GM18511 (cell line): Measurements from ENCODE around the gene TNFRSF18.
"Not testable (repeated sequence)": the region's sequence is repeated elsewhere in the genome, so short reads cannot be mapped to it uniquely, and the experiment has no call there.

Experiments used
- ATAC-seq: cut with Tn5 transposase; IDR thresholded peaks from one replicate; pipeline ENCODE4 v1.9.1; 2021; ENCODE audit warnings: mild to moderate bottlenecking, moderate library complexity; ENCODE audit not compliant: unreplicated experiment

TNFRSF18 gene

GRCh38 chr1:1199141-1199960, 7.0 kb downstream of the TNFRSF18 start:
- no peak for ATAC-seq

- no peak for ATAC-seq
These were observed 7.8 kb downstream of the TNFRSF18 start for GRCh38 chr1:1198423-1199140.

GRCh38 chr1:1197551-1198422, 8.6 kb downstream of the TNFRSF18 start:
- ATAC-seq: no peak

GRCh38 chr1:1197188-1197500, 9.2 kb downstream of the TNFRSF18 start:
- no peak for ATAC-seq

DNA sequence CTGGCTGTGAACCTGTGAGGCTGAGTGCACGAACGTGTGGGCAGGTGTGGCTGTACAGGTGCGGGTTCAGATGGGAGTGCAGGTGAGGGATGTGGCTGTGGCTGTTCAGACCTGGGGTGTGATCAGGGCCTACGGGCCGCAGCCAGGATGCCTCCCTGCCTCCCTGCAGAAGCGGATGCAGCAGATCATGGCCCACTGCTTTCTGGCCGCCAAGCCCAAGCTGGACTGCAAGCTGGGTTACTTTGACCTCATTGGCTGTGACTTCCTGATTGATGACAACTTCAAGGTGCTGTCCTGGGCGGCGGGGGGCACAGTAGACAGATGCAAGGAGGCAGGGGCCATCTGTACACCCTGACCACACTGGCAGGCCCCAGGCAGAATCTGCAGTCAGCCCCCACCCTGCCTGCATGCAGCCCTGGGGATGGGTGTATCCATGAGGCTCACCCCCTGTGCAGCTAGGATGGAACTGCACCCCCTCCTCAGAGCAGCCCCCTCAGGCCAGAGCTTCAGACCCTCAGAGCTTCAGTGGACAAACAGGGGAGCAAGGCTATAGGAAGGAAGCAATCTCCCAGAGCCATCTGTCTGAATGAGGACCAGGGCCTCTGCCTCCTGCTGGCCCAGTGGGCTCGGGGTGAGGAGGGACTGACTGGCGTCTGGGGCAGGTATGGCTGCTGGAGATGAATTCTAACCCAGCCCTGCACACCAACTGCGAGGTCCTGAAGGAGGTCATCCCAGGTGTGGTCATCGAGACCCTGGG, 9.8 kb downstream of the TNFRSF18 start:
- ATAC-seq: no peak

- ATAC-seq: not testable (repeated sequence)
These were observed 10.7 kb downstream of the TNFRSF18 start for GRCh38 chr1:1195726-1196125.

DNA sequence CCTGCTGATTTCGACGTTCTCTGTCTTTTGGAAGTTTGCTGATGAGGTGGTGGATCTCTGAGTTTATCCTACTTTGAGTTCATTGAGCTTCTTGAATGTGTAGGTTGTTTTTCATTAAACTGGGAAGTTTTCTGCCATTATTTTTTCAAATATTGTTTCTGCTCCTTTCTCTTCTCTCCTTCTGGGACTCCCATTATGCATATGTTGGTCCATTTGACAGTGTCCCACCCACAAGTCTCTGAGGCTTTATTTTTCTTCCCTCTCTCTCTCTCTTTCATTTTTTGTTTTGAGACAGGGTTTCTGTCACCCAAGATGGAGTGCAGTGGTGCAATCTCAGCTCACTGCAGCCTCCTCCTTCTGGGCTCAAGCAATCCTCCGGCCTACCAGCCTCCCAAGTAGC, 11.7 kb downstream of the TNFRSF18 start:
- ATAC-seq: no peak

DNA sequence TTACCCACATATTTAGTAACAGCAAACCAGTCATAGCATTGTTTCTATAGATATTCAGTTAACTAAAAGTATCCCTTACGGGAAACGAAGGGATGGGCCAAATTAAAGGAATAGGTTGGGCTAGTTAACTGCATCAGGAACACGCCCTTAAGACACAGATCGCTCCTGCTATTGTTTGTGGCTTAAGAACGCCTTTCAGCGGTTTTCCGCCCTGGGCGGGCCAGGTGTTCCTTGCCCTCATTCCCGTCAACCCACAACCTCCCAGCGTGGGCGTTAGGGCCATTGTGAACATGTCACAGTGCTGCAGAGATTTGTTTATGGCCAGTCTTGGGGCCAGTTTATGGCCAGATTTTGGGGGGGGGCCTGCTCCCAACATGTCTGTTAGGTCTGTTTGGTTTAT, 14.7 kb downstream of the TNFRSF18 start:
- ATAC-seq: no peak

GRCh38 chr1:1189111-1189510, 17.3 kb downstream of the TNFRSF18 start:
- ATAC-seq: no peak

GRCh38 chr1:1187938-1188337, 18.5 kb downstream of the TNFRSF18 start:
- ATAC-seq: no peak

- ATAC-seq: no peak
These were observed 21.2 kb downstream of the TNFRSF18 start for GRCh38 chr1:1185101-1185765.

GRCh38 chr1:1183833-1184775, 22.3 kb downstream of the TNFRSF18 start:
- no peak for ATAC-seq

DNA sequence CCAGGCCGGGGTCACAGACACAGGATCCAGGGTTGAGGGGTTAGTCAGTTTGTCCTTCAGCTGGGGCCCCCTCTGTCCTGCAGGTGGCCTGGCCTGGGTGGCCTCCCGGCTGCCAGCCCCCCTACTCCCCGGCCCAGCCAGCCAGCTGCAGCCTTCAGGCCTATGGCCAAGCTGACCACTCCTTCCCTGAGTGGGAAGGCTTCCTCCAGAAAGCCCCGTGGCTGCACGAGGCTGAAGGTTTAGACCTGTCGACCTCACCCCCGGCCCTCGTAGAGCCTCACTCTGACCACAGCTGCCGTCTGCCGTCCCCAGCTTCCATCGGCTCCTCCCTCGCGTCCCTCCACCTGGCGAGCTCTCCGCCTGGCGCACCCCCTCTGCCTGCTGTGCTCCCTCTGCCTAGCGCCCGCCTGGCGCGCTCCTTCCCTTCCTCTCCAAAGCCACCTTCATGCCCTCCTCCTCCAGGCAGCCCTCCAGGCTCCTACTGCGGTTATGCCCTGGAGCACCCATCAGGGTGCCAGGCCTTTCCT, 23.1 kb downstream of the TNFRSF18 start:
- ATAC-seq: no peak

DNA sequence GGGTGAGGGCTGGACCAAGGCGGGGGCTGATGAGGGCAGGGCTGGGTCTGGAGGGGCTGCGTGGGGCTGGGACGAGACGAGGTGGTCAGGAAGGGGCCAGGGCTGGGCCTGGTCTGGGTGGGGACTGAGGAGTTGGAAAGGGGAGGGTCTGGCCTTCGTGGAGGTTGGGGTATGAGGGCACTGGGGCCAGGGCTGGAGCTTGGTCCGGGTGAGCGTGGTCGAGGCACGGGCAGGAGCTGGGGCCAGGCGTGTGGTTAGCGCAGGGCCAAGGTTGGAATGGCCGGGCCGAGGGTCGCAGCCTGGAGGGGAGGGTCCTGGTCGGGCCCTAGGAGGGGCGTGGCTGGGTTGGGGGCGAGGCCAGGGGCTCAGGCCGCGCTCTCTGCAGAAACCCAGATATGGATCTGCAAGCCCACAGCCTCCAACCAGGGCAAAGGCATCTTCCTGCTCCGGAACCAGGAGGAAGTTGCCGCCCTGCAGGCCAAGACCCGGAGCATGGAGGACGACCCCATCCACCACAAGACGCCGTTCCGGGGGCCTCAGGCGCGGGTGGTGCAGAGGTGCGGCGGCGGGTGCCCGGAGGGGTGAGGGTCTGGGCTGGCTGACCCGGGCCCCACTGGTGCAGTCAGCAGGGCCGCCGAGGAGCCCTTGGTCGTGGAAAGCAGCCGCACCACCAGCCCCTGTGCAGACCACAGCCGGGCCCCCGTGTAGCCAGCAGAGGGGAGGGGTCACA, 23.7 kb downstream of the TNFRSF18 start:
- no peak for ATAC-seq

- no peak for ATAC-seq
These were observed 24.4 kb downstream of the TNFRSF18 start for GRCh38 chr1:1181938-1182410.

GRCh38 chr1:1181129-1181937, 25.1 kb downstream of the TNFRSF18 start:
- no peak for ATAC-seq
